Measurements from ENCODE around the gene PTPRA.

DNA sequence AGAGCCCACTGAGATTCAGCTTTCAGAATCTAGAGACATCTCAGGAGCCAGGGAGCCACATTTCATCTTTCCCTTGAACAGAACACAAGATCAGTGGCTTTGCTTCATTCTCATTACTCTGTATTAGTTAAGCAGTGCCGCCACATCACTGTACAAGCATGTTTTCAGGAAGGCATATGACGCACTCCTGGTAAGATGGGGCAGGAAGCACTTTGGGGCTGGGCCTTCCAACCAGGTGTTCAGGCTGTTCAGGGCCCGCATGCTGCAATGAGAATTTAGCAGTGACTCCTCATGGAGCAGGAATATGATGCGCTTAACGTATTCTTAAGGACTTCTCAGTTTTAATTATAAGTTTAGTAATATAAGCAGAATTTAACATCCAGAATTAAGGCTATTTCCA, 140.5 kb downstream of the PTPRA start:
- TF ChIP-seq, protein P1, sequence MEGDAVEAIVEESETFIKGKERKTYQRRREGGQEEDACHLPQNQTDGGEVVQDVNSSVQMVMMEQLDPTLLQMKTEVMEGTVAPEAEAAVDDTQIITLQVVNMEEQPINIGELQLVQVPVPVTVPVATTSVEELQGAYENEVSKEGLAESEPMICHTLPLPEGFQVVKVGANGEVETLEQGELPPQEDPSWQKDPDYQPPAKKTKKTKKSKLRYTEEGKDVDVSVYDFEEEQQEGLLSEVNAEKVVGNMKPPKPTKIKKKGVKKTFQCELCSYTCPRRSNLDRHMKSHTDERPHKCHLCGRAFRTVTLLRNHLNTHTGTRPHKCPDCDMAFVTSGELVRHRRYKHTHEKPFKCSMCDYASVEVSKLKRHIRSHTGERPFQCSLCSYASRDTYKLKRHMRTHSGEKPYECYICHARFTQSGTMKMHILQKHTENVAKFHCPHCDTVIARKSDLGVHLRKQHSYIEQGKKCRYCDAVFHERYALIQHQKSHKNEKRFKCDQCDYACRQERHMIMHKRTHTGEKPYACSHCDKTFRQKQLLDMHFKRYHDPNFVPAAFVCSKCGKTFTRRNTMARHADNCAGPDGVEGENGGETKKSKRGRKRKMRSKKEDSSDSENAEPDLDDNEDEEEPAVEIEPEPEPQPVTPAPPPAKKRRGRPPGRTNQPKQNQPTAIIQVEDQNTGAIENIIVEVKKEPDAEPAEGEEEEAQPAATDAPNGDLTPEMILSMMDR (optimal IDR thresholded peaks at IDR 0.05 in 1 of 3, IDR thresholded peaks at IDR 0.05 in 1 of 3, conservative IDR thresholded peaks at IDR 0.05 in 1 of 3; ENCODE audit: extremely low read depth in 1 of 3, insufficient read depth in 2 of 3, low read length in 3 of 3), result no peak
- no peak for TF ChIP-seq EZH2 (IDR thresholded peaks at IDR 0.05; ENCODE audit: low read length)

Measured in keratinocyte (primary cell).